Neural cell (in vitro differentiated cells): ENCODE data around the gene DPP6.

ENCODE experiments used
- CTCF ChIP-seq: fragments of 450-650 bp; IDR thresholded peaks from 2 replicates; pipeline ENCODE4 v1.5.1; 2014; ENCODE audit warnings: antibody characterized with exemption, mild to moderate bottlenecking, moderate library complexity; ENCODE audit not compliant: poor library complexity, severe bottlenecking
- EP300 ChIP-seq: fragments of 450-650 bp; conservative IDR thresholded peaks from 2 replicates; pipeline ENCODE4 v1.6.1; 2014; ENCODE audit warnings: antibody characterized with exemption, mild to moderate bottlenecking, moderate library complexity; ENCODE audit not compliant: poor library complexity, severe bottlenecking

GRCh38 chr7:154380771-154381170 is 328.6 kb downstream of the DPP6 start:
- TF ChIP-seq CTCF (no peak), EP300 (no peak)
